ENCODE results near the gene ZBTB7C.

ZBTB7C gene

GRCh38 chr18:48028081-48028480, 381.1 kb downstream of the ZBTB7C start:
- ChIA-PET CTCF (interaction anchor here (0.6 to 11.7 kb wide), 8 partner anchors 17 to 417 kb away, joined by 3 to 206 read pairs (median 4); no protein-coding TSS in a partner anchor), POLR2A (no interaction called here)
- Histone ChIP-seq H3K4me3 (ENCODE audit: low read depth, low read length) (no peak overlapping the region), H3K9me3 (ENCODE audit: control insufficient read depth, insufficient read depth, low read depth, low read length) (no peaks in the 10 kb centered on the region), H3K4me1 (ENCODE audit: control insufficient read depth, insufficient read depth, low read length) (peaks cover 5% of the 10 kb centered on the region; the same call in 1 of the 2 replicates), H3K27ac (ENCODE audit: extremely low read depth, low read depth, low read length) (no peak overlapping the region), H3K36me3 (ENCODE audit: control insufficient read depth in 2 of 2, insufficient read depth in 1 of 2, low read length in 2 of 2) (no peaks in the 10 kb centered on the region)
- TF ChIP-seq OVOL3 (tag by site-specific recombination; IDR thresholded peaks at IDR 0.05) (no peak), SP3 (tag by site-specific recombination; IDR thresholded peaks at IDR 0.05) (no peak)

- no peak overlapping the region for H3K27ac ChIP-seq (ENCODE audit: extremely low read depth, low read depth, low read length)
- POLR2A ChIA-PET, result no interaction called here
- no peak for TF ChIP-seq ZBTB48 (tag by site-specific recombination; IDR thresholded peaks at IDR 0.05)
- TF ChIP-seq ZNF223 (tag by site-specific recombination; IDR thresholded peaks at IDR 0.05), result no peak
- TF ChIP-seq ZNF239 (tag by site-specific recombination; IDR thresholded peaks at IDR 0.05), result no peak
- TF ChIP-seq ZNF341 (tag by site-specific recombination; IDR thresholded peaks at IDR 0.05; ENCODE audit: low read depth), result no peak
- TF ChIP-seq ZNF138 (tag by site-specific recombination; IDR thresholded peaks at IDR 0.05; ENCODE audit: borderline replicate concordance), result no peak
- no peak for TF ChIP-seq ZSCAN23 (tag by site-specific recombination; IDR thresholded peaks at IDR 0.05)
- no peak for TF ChIP-seq GLIS2 (tag by site-specific recombination; IDR thresholded peaks at IDR 0.05)
- no peak for TF ChIP-seq ZBTB17 (tag by site-specific recombination; IDR thresholded peaks at IDR 0.05)
- no peak for TF ChIP-seq ZNF221 (tag by site-specific recombination; IDR thresholded peaks at IDR 0.05; ENCODE audit: borderline replicate concordance)
- TF ChIP-seq KLF7 (tag by site-specific recombination; IDR thresholded peaks at IDR 0.05; ENCODE audit: borderline replicate concordance), result no peak
- no peak for TF ChIP-seq ZNF121 (tag by site-specific recombination; IDR thresholded peaks at IDR 0.05)
- TF ChIP-seq WT1 (tag by site-specific recombination; IDR thresholded peaks at IDR 0.05), result no peak
- H3K4me1 ChIP-seq (ENCODE audit: control insufficient read depth, insufficient read depth, low read length), result peaks cover 8% of the 10 kb centered on the region; the same call in 1 of the 2 replicates
- no peaks in the 10 kb centered on the region for H3K36me3 ChIP-seq (ENCODE audit: control insufficient read depth in 2 of 2, insufficient read depth in 1 of 2, low read length in 2 of 2)
- CTCF ChIA-PET, result interaction anchor here (0.7 to 11.7 kb wide), 3 partner anchors 279 to 418 kb away, joined by 3 to 206 read pairs (median 6); no protein-coding TSS in a partner anchor
- no peak overlapping the region for H3K4me3 ChIP-seq (ENCODE audit: low read depth, low read length)
- H3K9me3 ChIP-seq (ENCODE audit: control insufficient read depth, insufficient read depth, low read depth, low read length), result no peaks in the 10 kb centered on the region
These were observed 381.7 kb downstream of the ZBTB7C start for GRCh38 chr18:48027401-48027963.

- H3K4me1 ChIP-seq (ENCODE audit: control insufficient read depth, insufficient read depth, low read length), result peaks cover 8% of the 10 kb centered on the region; the same call in 1 of the 2 replicates
- POLR2A ChIA-PET, result no interaction called here
- CTCF ChIA-PET, result interaction anchor here (0.7 to 11.7 kb wide), 9 partner anchors 9 to 439 kb away, joined by 3 to 206 read pairs (median 3); no protein-coding TSS in a partner anchor
These were observed 383.0 kb downstream of the ZBTB7C start for GRCh38 chr18:48026216-48026615.

More at GRCh38 chr18:48026216-48026615, 383.0 kb downstream of the ZBTB7C start:
- Histone ChIP-seq H3K4me3 (ENCODE audit: low read depth, low read length) (no peak overlapping the region), H3K27ac (ENCODE audit: extremely low read depth, low read depth, low read length) (no peak overlapping the region), H3K36me3 (ENCODE audit: control insufficient read depth in 2 of 2, insufficient read depth in 1 of 2, low read length in 2 of 2) (no peaks in the 10 kb centered on the region), H3K9me3 (ENCODE audit: control insufficient read depth, insufficient read depth, low read depth, low read length) (no peaks in the 10 kb centered on the region)
- no peak for TF ChIP-seq GLIS1 (tag by site-specific recombination; IDR thresholded peaks at IDR 0.05)
- TF ChIP-seq ZNF394 (tag by site-specific recombination; IDR thresholded peaks at IDR 0.05; ENCODE audit: borderline replicate concordance), result no peak
- TF ChIP-seq ZNF510 (tag by site-specific recombination; IDR thresholded peaks at IDR 0.05; ENCODE audit: insufficient replicate concordance), result no peak
- no peak for TF ChIP-seq ZNF544 (tag by site-specific recombination; IDR thresholded peaks at IDR 0.05)
- TF ChIP-seq ZNF214 (tag by site-specific recombination; IDR thresholded peaks at IDR 0.05; ENCODE audit: borderline replicate concordance), result no peak
- no peak for TF ChIP-seq KLF9 (tag by site-specific recombination; IDR thresholded peaks at IDR 0.05; ENCODE audit: low read depth)
- TF ChIP-seq ZNF677 (tag by site-specific recombination; IDR thresholded peaks at IDR 0.05), result no peak
- no peak for TF ChIP-seq KLF10 (tag by site-specific recombination; IDR thresholded peaks at IDR 0.05)
- TF ChIP-seq RBAK (tag by site-specific recombination; IDR thresholded peaks at IDR 0.05), result no peak
- no peak for TF ChIP-seq ZNF398 (tag by site-specific recombination; IDR thresholded peaks at IDR 0.05)
- TF ChIP-seq YY1 (tag by site-specific recombination; IDR thresholded peaks at IDR 0.05), result no peak
- no peak for TF ChIP-seq ZNF792 (tag by site-specific recombination; IDR thresholded peaks at IDR 0.05)
- TF ChIP-seq KLF17 (tag by site-specific recombination; IDR thresholded peaks at IDR 0.05), result no peak
- no peak for TF ChIP-seq ZNF138 (tag by site-specific recombination; IDR thresholded peaks at IDR 0.05; ENCODE audit: borderline replicate concordance)
- TF ChIP-seq ZNF777 (tag by site-specific recombination; IDR thresholded peaks at IDR 0.05; ENCODE audit: borderline replicate concordance), result no peak
